ENCODE data around the gene RAC3.
"Not testable (repeated sequence)": the region's sequence is repeated elsewhere in the genome, so short reads cannot be mapped to it uniquely, and the experiment has no call there.

RAC3 gene

GRCh38 chr17:82025401-82026107, 5.9 kb upstream of the RAC3 start:
- DNase-seq, result no peak

- DNase-seq, result no peak
Measured at GRCh38 chr17:82028246-82028645, 3.2 kb upstream of the RAC3 start.

DNA sequence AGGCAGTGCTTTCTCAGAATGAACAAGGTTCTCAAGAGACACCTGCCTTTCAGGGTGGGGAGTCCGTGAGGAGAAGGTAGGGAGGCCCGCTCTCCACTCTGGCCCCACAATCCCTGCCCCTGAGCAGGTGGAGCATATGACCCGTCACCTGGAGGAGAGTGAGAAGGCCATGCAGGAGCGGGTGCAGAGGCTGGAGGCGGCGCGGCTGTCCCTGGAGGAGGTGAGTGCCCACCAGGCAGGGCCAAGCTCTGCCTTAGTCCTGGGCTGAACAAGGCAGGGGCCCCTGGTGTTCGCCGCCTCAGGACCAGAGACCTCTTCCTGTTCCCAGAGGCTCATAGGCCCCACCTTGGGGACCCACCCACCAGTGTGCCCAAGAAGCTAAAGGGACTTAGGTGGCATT, 2.5 kb upstream of the RAC3 start:
- DNase-seq, result no peak

GRCh38 chr17:82029391-82029790, 2.1 kb upstream of the RAC3 start:
- no peak for DNase-seq

- DNase-seq, result no peak
Measured at GRCh38 chr17:82029990-82030469, 1.4 kb upstream of the RAC3 start.

- DNase-seq, result peak; percentile 73
Measured at GRCh38 chr17:82030470-82031302, 792 bp upstream of the RAC3 start.

- no peak for DNase-seq
Measured at GRCh38 chr17:82031885-82032627, 578 bp downstream of the RAC3 start.

DNA sequence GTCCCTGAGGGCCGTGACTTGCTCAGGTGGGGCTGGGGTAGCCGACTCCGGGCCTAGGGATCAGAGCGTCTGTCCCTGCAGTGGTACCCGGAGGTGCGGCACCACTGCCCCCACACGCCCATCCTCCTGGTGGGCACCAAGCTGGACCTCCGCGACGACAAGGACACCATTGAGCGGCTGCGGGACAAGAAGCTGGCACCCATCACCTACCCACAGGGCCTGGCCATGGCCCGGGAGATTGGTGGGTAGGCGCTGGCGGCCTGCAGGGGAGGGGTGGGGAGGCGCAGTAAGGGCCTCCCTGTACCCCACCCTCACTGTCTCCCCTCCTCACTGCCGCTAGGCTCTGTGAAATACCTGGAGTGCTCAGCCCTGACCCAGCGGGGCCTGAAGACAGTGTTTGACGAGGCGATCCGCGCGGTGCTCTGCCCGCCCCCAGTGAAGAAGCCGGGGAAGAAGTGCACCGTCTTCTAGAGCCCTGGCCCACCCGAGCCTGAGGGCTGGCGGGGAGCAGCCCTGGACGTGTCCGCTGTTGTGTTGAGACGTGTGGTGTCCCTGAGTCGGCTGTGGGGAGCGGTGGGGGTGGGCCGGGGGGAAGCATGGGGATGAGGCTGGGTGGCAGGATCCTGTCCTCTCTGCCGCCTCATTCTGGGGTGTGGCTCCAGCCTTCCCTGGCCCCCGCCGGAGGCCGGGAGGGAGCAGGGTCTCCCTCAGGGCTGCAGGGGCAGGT, 2.0 kb downstream of the RAC3 start:
- no peak for DNase-seq

- DNase-seq, result no peak
Measured at GRCh38 chr17:82034371-82035011, 3.0 kb downstream of the RAC3 start.

DNA sequence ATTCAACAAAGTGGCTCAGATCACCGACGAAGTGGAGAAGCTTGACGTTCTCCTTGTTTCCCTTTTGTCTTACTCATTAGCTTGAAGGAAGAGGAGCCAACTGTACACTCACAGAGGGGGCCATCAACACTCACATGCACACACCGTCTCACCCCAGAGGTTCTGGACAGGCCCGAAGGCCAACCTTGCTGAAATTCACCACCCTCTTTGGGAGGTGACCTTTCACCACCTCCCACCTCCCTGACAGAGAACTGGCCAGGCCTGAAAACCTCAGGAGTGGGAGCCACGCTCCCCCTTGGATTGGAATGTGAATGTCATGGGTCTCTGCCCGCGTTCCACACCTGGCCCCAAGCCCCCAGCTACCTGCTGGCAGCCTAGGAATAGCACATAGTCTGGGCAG, 4.0 kb downstream of the RAC3 start:
- DNase-seq, result no peak

DNA sequence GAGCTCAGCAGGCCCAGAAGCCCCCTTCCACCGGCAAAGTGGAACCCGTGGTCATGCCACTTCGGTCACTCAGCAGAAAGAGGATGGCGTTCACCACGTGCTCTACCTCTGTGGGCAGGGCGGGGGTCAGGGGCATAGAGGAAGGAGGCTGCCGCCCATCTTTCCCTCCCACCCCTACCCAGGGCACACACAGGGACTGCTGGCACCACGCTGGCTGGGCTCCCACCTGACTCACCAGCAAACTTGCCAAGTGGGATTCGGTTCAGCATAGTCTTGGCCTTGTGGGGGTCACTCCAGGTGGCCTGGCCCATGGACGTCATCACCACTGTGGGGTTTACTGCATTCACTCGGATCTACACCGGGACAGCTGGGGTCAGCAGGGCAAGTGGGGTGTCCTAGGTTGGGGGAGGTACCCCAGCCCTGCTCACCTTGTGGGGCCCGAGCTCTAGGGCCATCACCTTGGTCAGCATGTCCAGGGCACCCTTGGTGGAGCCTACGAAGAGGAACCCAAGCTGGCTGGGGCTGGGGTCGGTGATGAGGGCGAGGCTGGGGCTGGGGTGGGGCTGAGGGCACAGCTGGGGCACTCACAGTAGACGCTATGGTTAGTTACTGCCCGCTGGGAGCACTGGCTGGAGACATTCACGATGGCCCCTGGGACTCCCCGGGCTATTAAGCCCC, 4.6 kb downstream of the RAC3 start:
- no peak for DNase-seq

- no peak for DNase-seq
Measured at GRCh38 chr17:82036634-82037091, 5.2 kb downstream of the RAC3 start.

DNA sequence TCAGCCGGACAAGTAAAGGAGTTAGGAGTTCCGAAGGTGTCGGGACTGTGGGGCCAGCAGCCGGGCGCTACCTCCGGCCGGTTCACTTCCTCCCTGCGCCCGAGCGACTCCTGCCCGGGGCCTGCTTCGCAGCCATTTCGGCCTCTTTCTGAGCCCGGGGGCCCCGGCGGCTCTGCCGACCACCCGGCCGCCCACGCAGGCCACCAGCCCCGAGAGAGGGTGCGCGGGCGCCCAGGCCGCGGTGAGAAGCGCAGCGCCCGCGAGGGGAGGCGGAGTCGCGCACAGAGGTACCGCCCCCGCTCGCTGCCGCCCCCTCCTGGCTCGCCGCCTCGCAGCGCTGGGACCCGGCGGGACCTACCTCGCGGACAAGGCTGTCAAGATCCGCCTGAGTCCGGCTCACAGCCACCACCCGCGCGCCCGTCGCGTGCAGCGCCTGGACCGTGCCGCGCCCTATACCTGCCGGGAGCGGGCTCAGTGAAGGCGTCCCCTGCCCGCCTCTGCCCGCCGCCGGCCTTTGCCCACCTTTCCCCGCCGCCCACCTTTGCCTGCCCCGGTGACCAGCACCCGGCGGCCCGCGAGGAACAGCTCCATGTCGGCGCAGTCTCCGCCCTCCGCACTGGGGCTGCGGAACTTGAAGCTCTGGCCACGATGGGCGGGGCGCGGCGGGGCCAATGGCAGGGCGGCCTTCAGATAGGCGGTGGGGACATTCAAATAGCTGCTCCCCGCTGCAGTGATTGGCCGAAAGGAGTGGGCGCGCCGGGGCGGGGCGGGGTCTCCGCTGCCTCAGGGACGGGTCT, 5.8 kb downstream of the RAC3 start, which contains the start of gene DCXR:
Gene DCXR, minus strand, starts transcription at position 606 of the 797 bp plus-strand sequence. Its CDS starts 15 bp downstream, at position 591.
- peak; percentile 90 for DNase-seq

- no peak for DNase-seq
Measured at GRCh38 chr17:82037889-82038195, 6.4 kb downstream of the RAC3 start.

- DNase-seq, result not testable (repeated sequence)
Measured at GRCh38 chr17:82038796-82039409, 7.4 kb downstream of the RAC3 start.

DNA sequence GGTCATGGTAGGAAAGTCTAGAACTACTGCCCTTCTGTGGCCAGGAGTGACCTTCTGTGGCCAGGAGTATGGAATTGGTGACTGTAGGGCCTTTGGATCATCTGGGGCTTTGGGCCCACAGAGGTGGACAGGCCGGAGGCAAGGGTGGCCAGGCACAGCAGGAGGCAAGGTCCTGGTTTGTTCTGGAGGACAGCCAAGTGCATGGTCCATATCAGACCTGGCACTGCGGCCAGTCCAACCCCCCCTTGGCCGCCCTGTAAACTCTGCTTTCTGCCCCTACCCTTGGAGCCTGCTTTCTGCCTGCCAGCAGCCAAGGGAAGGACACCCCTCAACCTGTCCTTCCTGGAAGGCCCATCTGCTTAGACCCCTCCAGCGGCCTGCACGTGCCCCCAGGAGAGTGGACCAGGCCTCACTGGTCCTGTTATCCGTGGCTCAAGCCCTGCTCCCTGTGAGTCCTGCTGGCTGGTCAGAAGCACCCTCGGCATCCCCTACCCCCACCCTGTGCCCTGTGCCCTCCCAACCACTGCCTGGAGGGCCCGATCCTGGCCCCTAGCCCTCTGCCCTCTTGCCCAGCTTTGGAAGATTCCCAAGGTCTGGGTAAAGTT, 8.3 kb downstream of the RAC3 start:
- no peak for DNase-seq

DNA sequence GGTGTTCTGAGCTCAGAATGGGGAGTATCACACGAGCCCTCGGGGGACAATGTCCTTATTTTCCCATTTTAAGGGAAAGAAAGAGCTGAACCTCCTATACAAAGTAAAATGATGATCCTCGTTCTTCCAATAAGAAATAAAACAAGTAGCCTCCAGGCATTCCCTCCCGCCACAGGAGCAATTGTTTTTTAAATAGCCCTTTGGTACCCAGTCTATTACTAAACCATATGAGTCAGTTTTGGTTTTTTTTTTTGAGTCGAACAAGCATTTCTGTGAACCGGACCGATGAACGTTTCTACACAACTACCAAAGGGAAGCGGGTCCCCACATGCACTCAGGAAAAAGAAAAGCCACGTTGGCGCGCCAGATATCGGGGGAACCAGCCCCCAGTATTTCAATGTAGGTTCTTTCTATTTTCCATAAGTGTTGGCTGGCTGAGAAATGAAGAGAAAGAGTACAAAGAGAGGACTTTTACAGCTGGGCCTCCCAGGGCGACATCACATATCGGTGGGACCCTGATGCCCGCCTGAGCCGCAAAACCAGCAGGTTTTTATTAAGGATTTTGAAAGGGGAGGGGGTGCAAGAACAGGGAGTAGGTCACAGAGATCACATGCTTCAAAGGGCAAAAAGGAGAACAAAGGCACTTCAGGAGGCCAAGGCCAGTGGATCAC, 9.8 kb downstream of the RAC3 start:
- DNase-seq, result no peak

- DNase-seq, result no peak
Measured at GRCh38 chr17:82042649-82043048, 11.2 kb downstream of the RAC3 start.

GRCh38 chr17:82043507-82043906, 12.0 kb downstream of the RAC3 start:
- no peak for DNase-seq
